ENCODE measurements around the gene FGF7.

DNA sequence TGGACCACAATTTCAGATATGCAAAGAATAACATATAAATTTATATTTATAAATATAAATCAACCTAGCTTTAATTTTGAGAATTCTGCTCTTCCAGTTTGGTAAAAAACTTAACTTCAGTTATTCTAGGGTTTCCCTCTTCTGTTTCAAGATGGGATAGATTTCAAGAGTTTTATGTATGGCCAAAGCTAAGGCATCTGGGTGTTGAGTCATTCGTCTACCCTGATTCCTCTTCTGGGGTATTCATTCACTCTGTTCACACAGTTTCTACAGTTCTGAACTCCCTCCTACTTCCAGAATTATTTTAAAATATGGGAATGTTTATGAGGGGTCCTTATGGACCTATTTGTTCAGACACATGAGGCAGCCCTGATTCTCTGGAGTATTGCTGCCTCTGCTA lies 4.2 kb upstream of the FGF7 start:
- TF ChIP-seq, protein P1, sequence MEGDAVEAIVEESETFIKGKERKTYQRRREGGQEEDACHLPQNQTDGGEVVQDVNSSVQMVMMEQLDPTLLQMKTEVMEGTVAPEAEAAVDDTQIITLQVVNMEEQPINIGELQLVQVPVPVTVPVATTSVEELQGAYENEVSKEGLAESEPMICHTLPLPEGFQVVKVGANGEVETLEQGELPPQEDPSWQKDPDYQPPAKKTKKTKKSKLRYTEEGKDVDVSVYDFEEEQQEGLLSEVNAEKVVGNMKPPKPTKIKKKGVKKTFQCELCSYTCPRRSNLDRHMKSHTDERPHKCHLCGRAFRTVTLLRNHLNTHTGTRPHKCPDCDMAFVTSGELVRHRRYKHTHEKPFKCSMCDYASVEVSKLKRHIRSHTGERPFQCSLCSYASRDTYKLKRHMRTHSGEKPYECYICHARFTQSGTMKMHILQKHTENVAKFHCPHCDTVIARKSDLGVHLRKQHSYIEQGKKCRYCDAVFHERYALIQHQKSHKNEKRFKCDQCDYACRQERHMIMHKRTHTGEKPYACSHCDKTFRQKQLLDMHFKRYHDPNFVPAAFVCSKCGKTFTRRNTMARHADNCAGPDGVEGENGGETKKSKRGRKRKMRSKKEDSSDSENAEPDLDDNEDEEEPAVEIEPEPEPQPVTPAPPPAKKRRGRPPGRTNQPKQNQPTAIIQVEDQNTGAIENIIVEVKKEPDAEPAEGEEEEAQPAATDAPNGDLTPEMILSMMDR (IDR thresholded peaks at IDR 0.05; ENCODE audit: extremely low read depth in 1 of 2, insufficient read depth in 1 of 2, low read depth in 1 of 2, low read length in 2 of 2), result no peak
- TF ChIP-seq POLR2A (IDR thresholded peaks at IDR 0.05; ENCODE audit: low read depth, low read length), result no peak
- no peak for TF ChIP-seq POLR2AphosphoS5 (IDR thresholded peaks at IDR 0.05; ENCODE audit: insufficient read depth, low read depth, low read length)
- no peak for TF ChIP-seq EZH2 (IDR thresholded peaks at IDR 0.05; ENCODE audit: borderline replicate concordance, low read depth, low read length, severe bottlenecking)
- no peak for TF ChIP-seq MYC (IDR thresholded peaks at IDR 0.05; ENCODE audit: low read depth, low read length)
- TF ChIP-seq, protein P2, sequence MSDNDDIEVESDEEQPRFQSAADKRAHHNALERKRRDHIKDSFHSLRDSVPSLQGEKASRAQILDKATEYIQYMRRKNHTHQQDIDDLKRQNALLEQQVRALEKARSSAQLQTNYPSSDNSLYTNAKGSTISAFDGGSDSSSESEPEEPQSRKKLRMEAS (IDR thresholded peaks at IDR 0.05; ENCODE audit: insufficient read depth, insufficient read length), result no peak
- TF ChIP-seq FOS (IDR thresholded peaks at IDR 0.05; ENCODE audit: borderline replicate concordance, insufficient read depth, low read length), result no peak
- TF ChIP-seq JUN (IDR thresholded peaks at IDR 0.05; ENCODE audit: borderline replicate concordance, insufficient read depth, insufficient read length, low read depth), result no peak
